GM21717 (cell line): Measurements from ENCODE around the gene SGTB.
"Not testable (repeated sequence)": the region's sequence is repeated elsewhere in the genome, so short reads cannot be mapped to it uniquely, and the experiment has no call there.

Source experiments
- ATAC-seq: cut with Tn5 transposase; IDR thresholded peaks from one replicate; pipeline ENCODE4 v1.9.1; 2021; ENCODE audit warnings: mild to moderate bottlenecking, moderate library complexity; ENCODE audit not compliant: unreplicated experiment

SGTB gene

GRCh38 chr5:65674749-65675148, 47.2 kb downstream of the SGTB start:
- no peak for ATAC-seq

- no peak for ATAC-seq
These were observed 49.1 kb downstream of the SGTB start for GRCh38 chr5:65672796-65673195.

GRCh38 chr5:65668696-65669095, 53.2 kb downstream of the SGTB start:
- ATAC-seq = no peak

- no peak for ATAC-seq
These were observed 57.9 kb downstream of the SGTB start for GRCh38 chr5:65663804-65664521.

- ATAC-seq = no peak
These were observed 67.2 kb downstream of the SGTB start for GRCh38 chr5:65654713-65655112.

- ATAC-seq = no peak
These were observed 70.8 kb downstream of the SGTB start for GRCh38 chr5:65651144-65651543.

- no peak for ATAC-seq
These were observed 74.0 kb downstream of the SGTB start for GRCh38 chr5:65647941-65648340.

GRCh38 chr5:65646938-65647337, 75.0 kb downstream of the SGTB start:
- ATAC-seq = no peak

GRCh38 chr5:65640240-65640639, 81.7 kb downstream of the SGTB start:
- no peak for ATAC-seq

GRCh38 chr5:65630981-65631380, 90.9 kb downstream of the SGTB start:
- ATAC-seq = no peak

GRCh38 chr5:65625743-65626142, 96.2 kb downstream of the SGTB start:
- ATAC-seq = no peak

GRCh38 chr5:65624571-65625555, 97.0 kb downstream of the SGTB start, which contains the start of the genes SHLD3 and TRAPPC13:
TSS of gene SHLD3 (plus strand) at chr5:65625027. CDS start at chr5:65629588, 4,561 bp downstream.
TSS of gene TRAPPC13 (plus strand) at chr5:65625027. CDS start at chr5:65625061, 34 bp downstream.
- peak; percentile 65 for ATAC-seq

GRCh38 chr5:65624025-65624570, 97.8 kb downstream of the SGTB start, which contains the start of gene TRIM23:
TSS of gene TRIM23 (minus strand) at chr5:65624333. CDS start at chr5:65624274, 59 bp downstream.
- peak; percentile 95 for ATAC-seq

- no peak for ATAC-seq
These were observed 98.4 kb downstream of the SGTB start for GRCh38 chr5:65623482-65623881.

GRCh38 chr5:65621961-65622360, 99.9 kb downstream of the SGTB start:
- not testable (repeated sequence) for ATAC-seq

GRCh38 chr5:65620021-65620420, 101.9 kb downstream of the SGTB start:
- ATAC-seq = no peak
